K562 (cell line): Measurements from ENCODE around the gene NBPF3. TPM values are rescaled to one million over a fixed set of nuclear protein-coding genes. Genes with fewer than 3 reads are reported as not detected.
"Not testable (repeated sequence)": the region's sequence is repeated elsewhere in the genome, so short reads cannot be mapped to it uniquely, and the experiment has no call there.

Source experiments
- ATAC-seq: fragments of 200-7000 bp; cut with Tn5 transposase; 3 replicates; pipeline ENCODE4 v1.9.1; 2020; ENCODE audit warnings: moderate library complexity
- BruUV-seq: library from RNA; stranded (reverse); fragments of 400-500 nt; replicated peaks from 2 replicates; lab custom pipeline; 2021; lab: Mats Ljungman, UMichigan
- CTCF ChIA-PET: fragments of 300-600 bp; formaldehyde crosslinking; extraction: SDS; loops from one replicate; lab custom pipeline; 2021; ENCODE audit warnings: low intra/inter-chr PET ratio; lab: Yijun Ruan, JAX
- POLR2A ChIA-PET: fragments of 300-600, 350-650 bp; sonication (Branson Sonifier 250); formaldehyde crosslinking; extraction: SDS; loops from one replicate; lab custom pipeline; 2021; ENCODE audit warnings: antibody characterized with exemption, inconsistent platforms; lab: Yijun Ruan, JAX
- DNase-seq, 4 experiments: peaks; one replicate each; pipeline versions ENCODE4 v3.0.0 to v3.0.0-alpha.2; 2011 to 2018; ENCODE audit warnings: low spot score in 3 of 4, mixed read lengths in 3 of 4; ENCODE audit errors: extremely low read depth in 1 of 4
- FAIRE-seq: peaks from 2 replicates; lab custom pipeline; 2011; peaks lifted over from hg19 to GRCh38; lab: Jason Lieb, UNC
- H2AFZ ChIP-seq: 2 replicates; pipeline ENCODE4 v1.6.0; 2011; ENCODE audit warnings: low read depth, low read length, control low read depth, inconsistent platforms
- H3K27ac ChIP-seq: fragments of 200-600 bp; 3 replicates; pipeline ENCODE4 v1.8.0; 2011; ENCODE audit warnings: low read depth, mild to moderate bottlenecking, control low read depth, inconsistent platforms, low read length, moderate library complexity, mixed read lengths; ENCODE audit errors: extremely low read depth
- H3K27me3 ChIP-seq, 2 experiments: fragments of 300-600 bp in 1 of 2; 2 replicates in 1 of 2; 3 replicates in 1 of 2; pipeline versions ENCODE4 v1.6.0 to v1.8.0; 2011; ENCODE audit warnings: inconsistent platforms in 2 of 2, low read length in 2 of 2, mild to moderate bottlenecking in 1 of 2, mixed read lengths in 1 of 2, moderate library complexity in 1 of 2; ENCODE audit not compliant: control insufficient read depth in 2 of 2, insufficient read depth in 2 of 2
- H3K36me3 ChIP-seq: fragments of 300-600 bp; 3 replicates; pipeline ENCODE4 v1.8.0; 2011; ENCODE audit warnings: mild to moderate bottlenecking, low read length, inconsistent platforms; ENCODE audit not compliant: control insufficient read depth, insufficient read depth
- H3K4me1 ChIP-seq, 2 experiments: fragments of 200-600 bp in 1 of 2; replicated peaks in 1 of 2; 2 replicates in 1 of 2; 3 replicates in 1 of 2; pipeline versions ENCODE4 v1.5.1 to v1.8.0; 2011; ENCODE audit warnings: inconsistent platforms in 2 of 2, low read length in 2 of 2, mild to moderate bottlenecking in 1 of 2, mixed read lengths in 1 of 2, moderate library complexity in 1 of 2; ENCODE audit not compliant: control insufficient read depth in 2 of 2, insufficient read depth in 2 of 2
- H3K4me2 ChIP-seq: 2 replicates; pipeline ENCODE4 v1.6.1; 2011; ENCODE audit warnings: low read length, control low read depth, inconsistent platforms, mixed read lengths; ENCODE audit not compliant: insufficient read depth
- H3K4me3 ChIP-seq: fragments of 200-600 bp; sonication (generic), shearing (Covaris generic); 2 replicates; pipeline ENCODE4 v1.5.1; 2016; ENCODE audit warnings: control low read depth, inconsistent platforms
- H3K79me2 ChIP-seq: fragments of 200-600 bp; 3 replicates; pipeline ENCODE4 v1.8.0; 2011; ENCODE audit warnings: low read length, inconsistent platforms; ENCODE audit not compliant: control insufficient read depth, insufficient read depth
- H3K9ac ChIP-seq, 2 experiments: 2 replicates each; pipeline versions ENCODE4 v1.6.0 to v1.6.1; 2011; ENCODE audit warnings: low read depth in 2 of 2, low read length in 2 of 2, control low read depth in 1 of 2, inconsistent platforms in 1 of 2, mild to moderate bottlenecking in 1 of 2, mixed read lengths in 1 of 2; ENCODE audit not compliant: insufficient read depth in 1 of 2
- H3K9me1 ChIP-seq: one replicate; pipeline ENCODE4 v1.6.0; 2011; ENCODE audit warnings: inconsistent platforms, mild to moderate bottlenecking, low read length, moderate library complexity; ENCODE audit not compliant: control insufficient read depth, insufficient read depth
- H3K9me3 ChIP-seq: replicated peaks from 2 replicates; pipeline ENCODE4 v1.5.1; 2011; ENCODE audit warnings: low read depth, low read length, inconsistent platforms; ENCODE audit not compliant: control insufficient read depth, insufficient read depth
- H4K20me1 ChIP-seq: replicated peaks from 2 replicates; pipeline ENCODE4 v1.6.1; 2011; ENCODE audit warnings: low read length, inconsistent platforms, mixed read lengths; ENCODE audit not compliant: control insufficient read depth, insufficient read depth
- CHD2 ChIP-seq: IDR thresholded peaks from 2 replicates; pipeline ENCODE4 v1.6.1; 2011; ENCODE audit warnings: low read depth, low read length
- FOXJ2 ChIP-seq: fragments of 200-800 bp; sonication (Bioruptor generic); IDR thresholded peaks from 2 replicates; pipeline ENCODE4 v1.6.1; 2016; ENCODE audit warnings: missing genetic modification characterization, missing compliant biosample characterization
- FOXK1 ChIP-seq: sonication (generic); formaldehyde crosslinking; IDR thresholded peaks from 2 replicates; pipeline ENCODE4 v1.8.0; 2022; ENCODE audit warnings: missing genetic modification reagents, mild to moderate bottlenecking, borderline replicate concordance
- MAZ ChIP-seq, 2 experiments: fragments of 450-650 bp in 1 of 2; sonication (generic) in 1 of 2; formaldehyde crosslinking; IDR thresholded peaks in 1 of 2; conservative IDR thresholded peaks in 1 of 2; 2 replicates each; pipeline versions ENCODE4 v1.4.0 to v1.5.0; 2020; ENCODE audit warnings: mild to moderate bottlenecking in 1 of 2, missing genetic modification reagents in 1 of 2
- MEIS2 ChIP-seq: fragments of 450-650 bp; IDR thresholded peaks from 2 replicates; pipeline ENCODE4 v1.6.1; 2014; ENCODE audit warnings: mild to moderate bottlenecking; ENCODE audit not compliant: partially characterized antibody
- RB1 ChIP-seq: fragments of 450-650 bp; IDR thresholded peaks from 2 replicates; pipeline ENCODE4 v1.6.1; 2017; ENCODE audit warnings: low read depth, mild to moderate bottlenecking
- RNF219 ChIP-seq: fragments of 250-450 bp; sonication (Bioruptor Pico); IDR thresholded peaks from 2 replicates; pipeline ENCODE4 v1.5.0; 2022; ENCODE audit warnings: mild to moderate bottlenecking
- TFAP4 ChIP-seq: sonication (generic); formaldehyde crosslinking; IDR thresholded peaks from 2 replicates; pipeline ENCODE4 v1.8.0; 2022; ENCODE audit warnings: missing genetic modification reagents, mild to moderate bottlenecking, moderate library complexity, borderline replicate concordance
- ZNF644 ChIP-seq: fragments of 200-800 bp; sonication (Bioruptor generic); IDR thresholded peaks from 2 replicates; pipeline ENCODE4 v1.6.1; 2016; ENCODE audit warnings: low read depth, missing genetic modification characterization, missing compliant biosample characterization
- WGBS: fragments of 100-300 bp; shearing (Covaris generic); methylation state at CpG from one replicate; pipeline ENCODE4 v1.1.6; 2016; ENCODE audit warnings: low coverage, mixed read lengths; ENCODE audit not compliant: insufficient coverage; ENCODE audit errors: missing lambda C conversion rate; 5-methylcytosine and 5-hydroxymethylcytosine counted together
- in situ Hi-C: fragments of 300-500 bp; cut with MboI; formaldehyde crosslinking; loops from 4 replicates; pipeline ENCODE4 v1.15.0; 2018; ENCODE audit warnings: inconsistent platforms, mixed read lengths
- intact Hi-C: fragments of 100-400 bp; cut with micrococcal nuclease; formaldehyde crosslinking; loops from 2 replicates; pipeline ENCODE4 v1.14.2; 2022
- polyA plus RNA-seq, 8 experiments: library from polyadenylated mRNA; depleted of rRNA in 4 of 8; stranded (reverse) in 5 of 8; unstranded in 3 of 8; fragments of >200 nt; fragmentation: Nextera tagmentation in 2 of 8; fragmentation: Illumina TruSeq in 1 of 8; extraction: Ambion mirVana in 2 of 8; extraction: Trizol in 1 of 8; gene quantifications; 2 replicates each; pipeline versions ENCODE4 v1.2.1 to v1.2.3, GENCODE V29; 2011 to 2014; ENCODE audit warnings: inconsistent platforms in 1 of 8, missing spikeins in 1 of 8
- total RNA-seq, 7 experiments: library from RNA; depleted of rRNA in 6 of 7; stranded (reverse); fragments of >200 nt in 6 of 7; fragmentation: Illumina TruSeq in 2 of 7; extraction: Trizol in 2 of 7; gene quantifications; 2 replicates each; pipeline versions ENCODE4 v1.2.1 to v1.2.3, GENCODE V29; 2011 to 2021; ENCODE audit warnings: low replicate concordance in 1 of 7

Gene NBPF3
- total and polyA plus RNA-seq, 9 of the 15 experiments (the other 6 are each of a cell fraction or from before 2014, with no cell fraction given): 1.5 to 7.3 (median 5.4) TPM

- H3K4me3 ChIP-seq, DNase-seq, H3K4me2 ChIP-seq, BruUV-seq, H3K27ac ChIP-seq, H3K4me1 ChIP-seq, H3K9ac ChIP-seq, H3K36me3 ChIP-seq, H3K9me1 ChIP-seq, in situ Hi-C loops, H3K79me2 ChIP-seq, FAIRE-seq, ATAC-seq, H4K20me1 ChIP-seq, H3K9me3 ChIP-seq: not testable (repeated sequence)
- ChIA-PET POLR2A (interaction anchor here (1.7 kb wide), 1 partner anchor 9 kb away, joined by 5 read pairs; no protein-coding TSS in a partner anchor), CTCF (interaction anchor here (1.3 to 1.8 kb wide), 2 partner anchors 84 to 97 kb away, joined by 3 to 13 read pairs; no protein-coding TSS in a partner anchor)
- Histone ChIP-seq H2AFZ (peak overlapping the region; percentile 62), H3K27me3 (peaks cover 2 to 16% of the 10 kb centered on the region in 2 experiments; a peak in 2 of 5 replicates)
- intact Hi-C loops: loop anchor here (1.0 kb wide), 1 partner anchor 98 kb away; no protein-coding TSS in a partner anchor
- 27% methylated on average over 4 of the region's 4 CpGs for WGBS
Observed at GRCh38 chr1:21467946-21468345, 28.0 kb downstream of the NBPF3 start.

- CTCF ChIA-PET: interaction anchor here (1.3 to 1.8 kb wide), 2 partner anchors 85 to 98 kb away, joined by 3 to 13 read pairs; no protein-coding TSS in a partner anchor
- POLR2A ChIA-PET: interaction anchor here (0.8 to 1.7 kb wide), 3 partner anchors 8 to 88 kb away, joined by 3 to 5 read pairs (median 3); no protein-coding TSS in a partner anchor
- Histone ChIP-seq H3K27ac (no peak overlapping the region), H3K79me2 (no peaks in the 10 kb centered on the region), H3K4me3 (no peak overlapping the region), H3K9me3 (no peaks in the 10 kb centered on the region), H3K4me1 (no peaks in the 10 kb centered on the region), H4K20me1 (no peaks in the 10 kb centered on the region), H3K9ac (no peak overlapping the region), H2AFZ (peak overlapping the region; percentile 62), H3K9me1 (no peaks in the 10 kb centered on the region), H3K36me3 (no peaks in the 10 kb centered on the region), H3K4me2 (no peak overlapping the region), H3K27me3 (peaks cover 2 to 21% of the 10 kb centered on the region in 2 experiments; a peak in 2 of 5 replicates)
- 10% methylated on average over 10 of the region's 10 CpGs for WGBS
- in situ Hi-C loops: no loop called here
- intact Hi-C loops: loop anchor here (1.0 kb wide), 1 partner anchor 98 kb away; no protein-coding TSS in a partner anchor
- peak; percentile 51; the same call in 2 of the 3 replicates for ATAC-seq
- peak; percentile 46 to 79 (median 54) for DNase-seq
- no peak for FAIRE-seq
- no TSS peak for BruUV-seq
- TF ChIP-seq ZNF644 (no peak), FOXK1 (CRISPR knock-in tag) (peak; percentile 33; the same call in 1 of the 2 replicates), TFAP4 (CRISPR knock-in tag) (no peak), MAZ (CRISPR knock-in tag; conservative IDR thresholded peaks at IDR 0.05 in 1 of 2, IDR thresholded peaks at IDR 0.05 in 1 of 2) (0 out of 4 replicates have a peak, but pooled peaks of 1 of the 2 experiments have one; percentile 16), FOXJ2 (tag) (no peak), CHD2 (no peak), RNF219 (no peak), RB1 (peak; percentile 28; the same call in 1 of the 2 replicates), MEIS2 (peak; percentile 10)
Observed at GRCh38 chr1:21468599-21468998, 28.7 kb downstream of the NBPF3 start.
